Endothelial cell of umbilical vein (primary cell): ENCODE data around the gene UVRAG. TPM values are rescaled to one million over a fixed set of nuclear protein-coding genes. Genes with fewer than 3 reads are reported as not detected.

ENCODE experiments used
- BruUV-seq: library from RNA; stranded (reverse); fragments of 400-500 nt; replicated peaks from 2 replicates; lab custom pipeline; 2021; lab: Mats Ljungman, UMichigan
- CTCF ChIA-PET: fragments of 300-600, 350-600 bp; sonication (Branson Sonifier 250); formaldehyde crosslinking; loops from one replicate; lab custom pipeline; 2021; ENCODE audit warnings: antibody characterized with exemption, inconsistent platforms; lab: Charles Lee
- POLR2A ChIA-PET: fragments of 300-600, 350-600 bp; sonication (Branson Sonifier 250); formaldehyde crosslinking; loops from one replicate; lab custom pipeline; 2021; ENCODE audit warnings: antibody characterized with exemption, inconsistent platforms; lab: Charles Lee
- DNase-seq: peaks from one replicate; pipeline ENCODE4 v3.0.0-alpha.2; 2011; ENCODE audit warnings: low read depth, low spot score
- FAIRE-seq: peaks from 2 replicates; lab custom pipeline; 2011; peaks lifted over from hg19 to GRCh38; lab: Jason Lieb, UNC
- H2AFZ ChIP-seq: 2 replicates; pipeline ENCODE4 v1.6.0; 2012; ENCODE audit warnings: low read depth, low read length, control low read depth, inconsistent platforms
- H3K27ac ChIP-seq: 2 replicates; pipeline ENCODE4 v1.5.1; 2011; ENCODE audit warnings: low read depth, mild to moderate bottlenecking, control low read depth, low read length, moderate library complexity; ENCODE audit not compliant: insufficient read depth
- H3K27me3 ChIP-seq, 2 experiments: 2 replicates each; pipeline versions ENCODE4 v1.6.0 to v1.6.1; 2011; ENCODE audit warnings: low read length in 2 of 2, mixed read lengths in 1 of 2; ENCODE audit not compliant: control insufficient read depth in 2 of 2, insufficient read depth in 2 of 2
- H3K36me3 ChIP-seq, 2 experiments: 2 replicates in 1 of 2; 3 replicates in 1 of 2; pipeline ENCODE4 v1.5.1; 2011; ENCODE audit warnings: low read length in 2 of 2, mild to moderate bottlenecking in 1 of 2, moderate library complexity in 1 of 2; ENCODE audit not compliant: control insufficient read depth in 2 of 2, insufficient read depth in 2 of 2; ENCODE audit errors: extremely low read depth in 1 of 2
- H3K4me1 ChIP-seq: 3 replicates; pipeline ENCODE4 v1.5.1; 2011; ENCODE audit warnings: mild to moderate bottlenecking, low read length; ENCODE audit not compliant: control insufficient read depth, insufficient read depth; ENCODE audit errors: extremely low read depth
- H3K4me2 ChIP-seq: 2 replicates; pipeline ENCODE4 v1.6.1; 2011; ENCODE audit warnings: low read length, control low read depth, mixed read lengths; ENCODE audit not compliant: insufficient read depth
- H3K4me3 ChIP-seq, 3 experiments: fragments of 200-600 bp in 1 of 3; sonication (generic), shearing (Covaris generic) in 1 of 3; replicated peaks in 1 of 3; 2 replicates each; pipeline ENCODE4 v1.5.1; 2011 to 2016; ENCODE audit warnings: control low read depth in 3 of 3, low read length in 3 of 3, mild to moderate bottlenecking in 2 of 3, inconsistent platforms in 1 of 3, low read depth in 1 of 3, moderate library complexity in 1 of 3; ENCODE audit not compliant: insufficient read depth in 1 of 3
- H3K79me2 ChIP-seq: 2 replicates; pipeline ENCODE4 v1.6.0; 2012; ENCODE audit warnings: low read length, inconsistent platforms; ENCODE audit not compliant: control insufficient read depth, insufficient read depth
- H3K9ac ChIP-seq: replicated peaks from 2 replicates; pipeline ENCODE3; 2011; ENCODE audit warnings: low read length, control low read depth; ENCODE audit not compliant: insufficient read depth; ENCODE audit errors: extremely low read depth
- H3K9me1 ChIP-seq: replicated peaks from 3 replicates; pipeline ENCODE4 v1.6.0; 2011; ENCODE audit warnings: mild to moderate bottlenecking, low read length; ENCODE audit not compliant: control insufficient read depth, insufficient read depth; ENCODE audit errors: extremely low read depth
- H3K9me3 ChIP-seq: replicated peaks from 2 replicates; pipeline ENCODE4 v1.5.1; 2012; ENCODE audit warnings: low read length, inconsistent platforms; ENCODE audit not compliant: control insufficient read depth, insufficient read depth
- H4K20me1 ChIP-seq: replicated peaks from 2 replicates; pipeline ENCODE3; 2011; ENCODE audit warnings: mild to moderate bottlenecking, low read length; ENCODE audit not compliant: control insufficient read depth, insufficient read depth; ENCODE audit errors: extremely low read depth
- EZH2 ChIP-seq: IDR thresholded peaks from 2 replicates; pipeline ENCODE4 v1.6.1; 2012; ENCODE audit warnings: borderline replicate concordance, low read depth, mild to moderate bottlenecking, moderate library complexity, low read length, inconsistent platforms; ENCODE audit not compliant: severe bottlenecking
- FOS ChIP-seq: IDR thresholded peaks from 2 replicates; pipeline ENCODE4 v1.6.1; 2011; ENCODE audit warnings: mild to moderate bottlenecking, low read length, moderate library complexity, borderline replicate concordance; ENCODE audit not compliant: insufficient read depth
- GATA2 ChIP-seq: IDR thresholded peaks from 2 replicates; pipeline ENCODE4 v1.7.0; 2011; ENCODE audit warnings: low read depth, mild to moderate bottlenecking, moderate library complexity, mixed read lengths, low read length; ENCODE audit not compliant: insufficient read length, insufficient read depth
- JUN ChIP-seq: IDR thresholded peaks from 2 replicates; pipeline ENCODE4 v1.6.1; 2011; ENCODE audit warnings: borderline replicate concordance, low read depth; ENCODE audit not compliant: insufficient read length, insufficient read depth
- MAX ChIP-seq: IDR thresholded peaks from 2 replicates; pipeline ENCODE4 v1.6.1; 2011; ENCODE audit not compliant: insufficient read depth, insufficient read length
- MYC ChIP-seq: IDR thresholded peaks from one replicate; pipeline ENCODE4 v1.6.1; 2011; ENCODE audit warnings: mild to moderate bottlenecking, low read depth, low read length
- POLR2A ChIP-seq: IDR thresholded peaks from 2 replicates; pipeline ENCODE4 v1.6.1; 2012; ENCODE audit warnings: low read depth, mild to moderate bottlenecking, control low read depth, low read length
- POLR2AphosphoS5 ChIP-seq: IDR thresholded peaks from 2 replicates; pipeline ENCODE4 v1.6.1; 2012; ENCODE audit warnings: low read depth, mild to moderate bottlenecking, control low read depth, low read length, moderate library complexity; ENCODE audit not compliant: insufficient read depth
- dilution Hi-C: fragments of 300-500 bp; cut with MboI; formaldehyde crosslinking; loops from one replicate; pipeline ENCODE4 v1.15.0; 2019; ENCODE audit warnings: low sequenced_read_pairs; ENCODE audit not compliant: extremely low pct_ligation_motif_present
- intact Hi-C: fragments of 100-400 bp; cut with micrococcal nuclease; formaldehyde crosslinking; loops from one replicate; pipeline ENCODE4 v1.10.0; 2022
- polyA plus RNA-seq, 4 experiments: library from polyadenylated mRNA; depleted of rRNA in 3 of 4; stranded (reverse) in 3 of 4; unstranded in 1 of 4; fragments of >200 nt; gene quantifications; 2 replicates each; pipeline versions ENCODE4 v1.2.1 to v1.2.3, GENCODE V29; 2011 to 2012; ENCODE audit warnings: missing spikeins in 1 of 4
- total RNA-seq: library from RNA; stranded (reverse); gene quantifications from 2 replicates; pipeline ENCODE4 v1.2.3, GENCODE V29; 2021
- TF ChIP-seq, protein P1 (sequence below), 2 donors: IDR thresholded peaks; 1 replicate in 1 of 2; 2 replicates in 1 of 2; pipeline ENCODE4 v1.5.1; 2011; ENCODE audit warnings: low read length in 2 of 2, mild to moderate bottlenecking in 2 of 2, moderate library complexity in 2 of 2, control low read depth in 1 of 2, inconsistent platforms in 1 of 2, low read depth in 1 of 2; ENCODE audit not compliant: insufficient read depth in 1 of 2; ENCODE audit errors: extremely low read depth in 1 of 2

The UVRAG gene
- total and polyA plus RNA-seq, 2 donors (not counting 3 experiments of a cell fraction or from before 2014, with no cell fraction given): 21.2 to 65.6 TPM

DNA sequence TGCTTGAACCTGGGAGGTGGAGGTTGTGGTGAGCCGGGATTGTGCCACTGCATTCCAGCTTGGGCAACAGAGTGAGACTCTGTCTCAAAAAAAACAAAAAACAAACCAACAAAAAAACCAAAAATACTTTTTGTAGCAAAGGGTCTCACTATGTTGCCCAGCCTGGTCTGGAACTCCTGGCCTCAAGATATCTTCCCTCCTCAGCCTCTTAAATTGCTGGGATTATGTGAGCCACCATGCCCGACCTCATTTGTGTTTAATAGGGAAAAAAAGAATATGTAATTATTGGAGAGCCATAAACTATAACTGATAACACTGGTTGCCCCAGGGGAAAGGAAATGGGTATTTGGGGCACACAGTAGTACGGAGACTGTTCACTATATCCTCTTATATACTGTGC lies 19.7 kb downstream of the UVRAG start:
- dilution Hi-C loops: no loop called here
- ChIA-PET CTCF (no interaction called here), POLR2A (no interaction called here)
- H2AFZ ChIP-seq: no peak overlapping the region
- no peaks in the 10 kb centered on the region for H4K20me1 ChIP-seq
- peaks cover 94% of the 10 kb centered on the region for H3K79me2 ChIP-seq
- FAIRE-seq: no peak
- TF ChIP-seq MYC: no peak
- TF ChIP-seq, protein P1, sequence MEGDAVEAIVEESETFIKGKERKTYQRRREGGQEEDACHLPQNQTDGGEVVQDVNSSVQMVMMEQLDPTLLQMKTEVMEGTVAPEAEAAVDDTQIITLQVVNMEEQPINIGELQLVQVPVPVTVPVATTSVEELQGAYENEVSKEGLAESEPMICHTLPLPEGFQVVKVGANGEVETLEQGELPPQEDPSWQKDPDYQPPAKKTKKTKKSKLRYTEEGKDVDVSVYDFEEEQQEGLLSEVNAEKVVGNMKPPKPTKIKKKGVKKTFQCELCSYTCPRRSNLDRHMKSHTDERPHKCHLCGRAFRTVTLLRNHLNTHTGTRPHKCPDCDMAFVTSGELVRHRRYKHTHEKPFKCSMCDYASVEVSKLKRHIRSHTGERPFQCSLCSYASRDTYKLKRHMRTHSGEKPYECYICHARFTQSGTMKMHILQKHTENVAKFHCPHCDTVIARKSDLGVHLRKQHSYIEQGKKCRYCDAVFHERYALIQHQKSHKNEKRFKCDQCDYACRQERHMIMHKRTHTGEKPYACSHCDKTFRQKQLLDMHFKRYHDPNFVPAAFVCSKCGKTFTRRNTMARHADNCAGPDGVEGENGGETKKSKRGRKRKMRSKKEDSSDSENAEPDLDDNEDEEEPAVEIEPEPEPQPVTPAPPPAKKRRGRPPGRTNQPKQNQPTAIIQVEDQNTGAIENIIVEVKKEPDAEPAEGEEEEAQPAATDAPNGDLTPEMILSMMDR (IDR thresholded peaks at IDR 0.05; ENCODE audit: extremely low read depth in 1 of 2, insufficient read depth in 1 of 2, low read depth in 1 of 2, low read length in 2 of 2): no peak
- TF ChIP-seq EZH2: no peak
- TF ChIP-seq MAX: no peak
- TF ChIP-seq GATA2: no peak
- no peak for TF ChIP-seq JUN
- no peak for TF ChIP-seq FOS
- no peak for TF ChIP-seq POLR2A
- TF ChIP-seq POLR2AphosphoS5: no peak
- DNase-seq: no peak
- H3K27me3 ChIP-seq: no peaks in the 10 kb centered on the region
- intact Hi-C loops: no loop called here
- no peak overlapping the region for H3K4me2 ChIP-seq
- no peaks in the 10 kb centered on the region for H3K9me1 ChIP-seq
- no TSS peak for BruUV-seq
- no peak overlapping the region for H3K27ac ChIP-seq
- H3K9ac ChIP-seq: no peak overlapping the region
- H3K4me1 ChIP-seq: peaks cover 5% of the 10 kb centered on the region
- no peak overlapping the region for H3K4me3 ChIP-seq
- peaks cover 2 to 4% of the 10 kb centered on the region in 2 experiments for H3K36me3 ChIP-seq
- no peaks in the 10 kb centered on the region for H3K9me3 ChIP-seq
